GM19455 (cell line): Measurements from ENCODE around the gene POLRMT.

Experiments used
- ATAC-seq: cut with Tn5 transposase; IDR thresholded peaks from one replicate; pipeline ENCODE4 v1.9.1; 2021; ENCODE audit not compliant: unreplicated experiment

The POLRMT gene

GRCh38 chr19:648305-648704 lies 15.0 kb upstream of the POLRMT start:
- no peak for ATAC-seq

- no peak for ATAC-seq
Measured at GRCh38 chr19:647566-648284, 14.4 kb upstream of the POLRMT start.

DNA sequence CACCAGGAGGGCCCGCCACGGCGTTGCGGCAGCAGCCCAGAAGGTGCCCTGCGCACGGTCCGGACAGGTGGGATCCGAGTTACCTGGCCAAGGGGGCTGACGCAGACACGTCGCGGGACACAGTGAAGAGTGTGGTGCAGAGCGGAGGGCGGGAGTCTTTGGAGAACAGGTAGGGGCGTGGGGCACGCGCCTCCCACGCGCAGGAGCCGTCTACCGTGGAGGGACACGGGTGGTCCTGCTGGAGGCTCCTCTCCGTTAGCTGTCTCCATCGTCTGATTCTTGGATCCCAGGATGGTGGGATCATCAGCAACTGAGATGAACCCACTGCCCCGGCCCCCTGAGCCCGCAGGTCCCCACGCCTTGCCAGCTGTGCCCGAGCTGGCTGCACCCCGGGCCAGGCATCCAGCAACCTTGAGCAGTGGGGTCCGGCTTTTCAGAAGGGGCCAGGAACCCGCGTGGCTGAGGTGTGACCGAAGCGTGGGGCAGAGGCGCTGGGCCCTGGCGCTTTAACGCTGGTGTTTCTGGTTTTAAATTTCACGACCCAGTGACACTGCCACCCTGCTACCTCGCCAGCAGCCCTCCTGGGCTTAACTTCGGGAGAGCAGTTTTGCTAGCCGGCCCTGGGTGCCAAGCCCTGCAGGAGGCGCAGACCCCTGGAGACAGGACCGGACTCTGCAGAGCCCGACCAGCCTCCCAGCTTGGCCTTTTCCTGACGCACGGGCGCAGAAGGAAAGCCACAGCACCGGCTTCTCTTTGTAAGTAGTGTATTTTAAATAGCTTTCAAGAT lies 13.6 kb upstream of the POLRMT start:
- no peak for ATAC-seq

- no peak for ATAC-seq
Measured at GRCh38 chr19:645912-646778, 12.8 kb upstream of the POLRMT start.

- no peak for ATAC-seq
Measured at GRCh38 chr19:644789-645188, 11.5 kb upstream of the POLRMT start.

- no peak for ATAC-seq
Measured at GRCh38 chr19:644363-644762, 11.0 kb upstream of the POLRMT start.

- ATAC-seq = no peak
Measured at GRCh38 chr19:643736-644135, 10.4 kb upstream of the POLRMT start.

GRCh38 chr19:642767-643727 lies 9.7 kb upstream of the POLRMT start:
- ATAC-seq = no peak

- no peak for ATAC-seq
Measured at GRCh38 chr19:641702-642101, 8.4 kb upstream of the POLRMT start.

GRCh38 chr19:640606-641189 lies 7.4 kb upstream of the POLRMT start:
- no peak for ATAC-seq

DNA sequence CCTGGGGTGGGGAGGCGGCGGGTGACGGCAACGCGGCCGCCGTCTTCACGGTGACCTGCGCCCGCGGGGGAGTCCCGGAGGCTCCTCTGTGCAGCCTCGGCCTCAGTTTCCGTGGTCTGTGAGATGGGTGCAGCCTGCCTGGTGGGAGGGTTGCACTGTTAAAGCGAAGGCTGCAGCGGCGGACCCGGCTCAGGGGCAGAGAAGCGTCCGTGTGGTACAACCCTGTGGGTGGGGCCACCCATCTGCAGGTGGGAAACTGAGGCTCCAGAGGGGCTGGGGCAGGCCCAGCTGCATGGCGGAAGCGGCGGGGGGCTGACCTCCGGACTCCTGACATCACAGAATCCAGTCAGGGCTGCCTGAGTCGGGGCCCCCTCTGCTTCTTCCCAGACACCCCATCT lies 6.8 kb upstream of the POLRMT start:
- no peak for ATAC-seq

DNA sequence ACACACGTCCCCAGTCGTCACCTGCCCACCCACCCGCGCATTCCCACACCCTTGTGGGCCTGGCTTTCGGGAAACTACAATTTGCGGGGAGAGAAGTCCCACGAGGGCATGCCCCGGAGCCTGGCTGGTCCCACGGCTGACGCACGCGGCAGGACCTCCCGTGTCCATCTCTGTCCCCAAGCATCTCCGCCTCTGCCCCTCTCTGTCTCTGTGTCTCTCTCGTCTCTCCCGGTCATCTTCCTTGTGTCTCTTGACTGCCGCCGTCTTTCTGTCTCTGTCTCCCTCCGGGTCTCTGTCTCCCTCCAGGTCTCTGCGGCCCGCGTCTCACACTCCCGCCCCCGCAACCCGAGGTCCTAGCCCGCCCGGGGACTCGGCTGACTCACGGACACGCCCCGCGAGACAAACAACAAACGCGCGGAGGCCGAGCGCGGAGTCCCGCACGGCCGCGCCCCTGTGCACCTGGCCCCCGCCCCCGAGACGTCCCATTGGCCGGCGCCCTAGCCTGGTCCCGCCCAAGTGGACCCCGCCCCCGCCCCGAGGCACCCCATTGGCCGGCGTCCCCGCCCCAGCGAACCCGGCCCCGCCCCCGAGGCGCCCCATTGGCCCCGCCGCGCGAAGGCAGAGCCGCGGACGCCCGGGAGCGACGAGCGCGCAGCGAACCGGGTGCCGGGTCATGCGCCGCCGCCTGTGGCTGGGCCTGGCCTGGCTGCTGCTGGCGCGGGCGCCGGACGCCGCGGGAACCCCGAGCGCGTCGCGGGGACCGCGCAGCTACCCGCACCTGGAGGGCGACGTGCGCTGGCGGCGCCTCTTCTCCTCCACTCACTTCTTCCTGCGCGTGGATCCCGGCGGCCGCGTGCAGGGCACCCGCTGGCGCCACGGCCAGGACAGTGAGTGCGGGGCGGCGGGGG lies 6.2 kb upstream of the POLRMT start, which contains the start of gene FGF22:
Gene FGF22, plus strand, starts transcription at position 627 of the 908 bp plus-strand sequence. Its CDS starts 47 bp downstream, at position 674.
- ATAC-seq = peak; percentile 53

GRCh38 chr19:638906-639252 lies 5.5 kb upstream of the POLRMT start:
- ATAC-seq = no peak

DNA sequence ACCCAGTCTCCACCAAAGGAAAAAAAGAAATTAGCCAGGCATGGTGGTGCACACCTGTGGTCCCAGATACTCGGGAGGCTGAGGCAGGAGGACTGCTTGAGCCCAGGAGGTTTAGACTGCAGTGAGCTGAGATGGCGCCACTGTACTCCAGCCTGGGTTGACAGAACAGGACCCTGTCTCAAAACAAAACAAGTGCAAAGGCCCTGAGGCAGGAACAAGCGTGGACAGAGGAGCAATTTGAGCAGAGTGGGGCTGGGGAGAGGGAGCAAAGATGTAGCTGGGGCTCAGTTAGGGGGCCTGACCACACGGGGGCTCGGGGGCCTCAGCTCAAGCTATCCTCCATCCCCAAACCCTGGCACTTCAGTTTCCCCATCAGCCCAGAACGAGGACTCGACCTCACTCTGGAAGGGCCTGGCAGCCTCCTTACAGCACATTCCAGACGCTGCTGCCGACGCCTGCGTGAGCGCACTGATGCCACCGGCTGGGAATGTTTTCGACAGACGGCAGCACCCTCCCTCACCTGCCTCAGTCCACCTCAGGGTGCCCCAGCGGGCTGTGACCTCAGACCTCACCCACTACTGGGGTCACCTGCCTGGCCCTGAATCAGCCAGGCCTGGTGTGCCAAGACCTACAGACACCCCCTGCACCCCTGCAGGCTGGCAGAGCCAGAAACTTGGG lies 1.8 kb upstream of the POLRMT start:
- no peak for ATAC-seq

DNA sequence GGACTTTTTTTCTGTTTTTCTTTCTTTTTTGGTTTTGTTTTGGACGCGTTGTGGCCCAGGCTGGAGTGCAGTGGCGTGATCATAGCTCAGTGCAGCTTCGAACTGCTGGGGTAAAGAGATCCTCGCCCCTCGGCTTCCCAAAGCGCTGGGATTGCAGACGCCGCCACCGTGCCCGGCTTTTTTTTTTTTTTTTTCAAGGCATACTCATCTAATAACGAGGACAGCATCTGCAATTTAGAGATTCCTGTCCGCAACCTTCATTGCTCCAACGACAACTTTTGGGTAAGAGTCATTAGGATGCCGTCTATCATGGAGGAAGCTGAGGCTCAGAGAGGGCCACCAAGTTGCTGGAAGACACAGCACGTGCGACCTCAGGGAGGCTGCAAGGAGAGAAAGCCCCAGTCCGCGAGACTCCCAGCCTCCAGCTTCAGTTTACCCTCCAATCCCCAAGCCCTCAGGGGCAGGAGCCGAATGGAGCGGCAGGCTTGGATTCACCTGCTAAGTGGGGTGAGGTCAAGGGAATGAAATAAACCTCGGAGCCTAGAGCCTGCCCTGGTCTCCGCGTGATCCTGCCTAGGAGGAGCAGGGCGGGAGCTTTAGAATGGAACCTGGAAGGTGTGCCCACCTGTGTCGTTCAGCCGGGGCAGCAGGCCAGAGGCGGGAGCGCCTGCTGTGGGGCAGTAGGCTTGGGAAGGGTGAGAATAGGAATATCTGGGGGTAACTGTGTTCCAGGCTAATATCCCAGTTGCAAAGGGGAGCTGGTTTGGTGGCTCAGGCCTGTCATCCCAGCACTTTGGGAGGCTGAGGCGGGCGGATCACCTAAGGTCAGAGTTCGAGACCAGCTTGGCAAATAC lies 676 bp upstream of the POLRMT start:
- ATAC-seq = no peak

DNA sequence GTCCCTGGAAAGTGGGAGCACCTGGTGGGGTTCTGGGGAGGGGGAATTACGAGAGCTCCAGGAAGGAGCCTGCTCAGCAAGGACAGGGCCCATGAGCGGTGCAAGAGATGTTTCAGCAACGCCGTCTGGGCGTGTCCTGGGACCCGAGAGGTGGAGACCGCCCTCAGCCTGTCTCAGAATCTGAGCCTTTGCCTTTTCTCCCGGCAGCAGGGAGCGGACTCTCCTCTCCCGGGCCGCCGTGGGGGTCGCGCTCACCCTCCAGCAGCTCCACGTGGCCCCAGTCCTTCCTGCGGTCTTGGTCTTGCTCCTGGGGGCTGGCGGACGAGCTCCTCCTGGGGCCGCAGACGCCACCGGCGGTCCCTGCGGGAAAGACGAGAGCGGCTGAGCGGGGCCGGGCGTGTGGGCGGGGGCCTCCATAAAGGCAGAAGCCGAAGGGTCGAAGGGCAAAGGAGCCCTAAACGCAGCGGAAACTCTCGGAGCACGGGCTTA lies 714 bp downstream of the POLRMT start:
- peak; percentile 22 for ATAC-seq

GRCh38 chr19:629961-630714 lies 3.2 kb downstream of the POLRMT start:
- no peak for ATAC-seq
